CD4-positive, alpha-beta T cell treated with Interferon alpha-2 for 1 hour (primary cell): Measurements from ENCODE around the gene LDLRAD4.

Source experiments
- DNase-seq, 2 donors: peaks; one replicate each; pipeline ENCODE4 v3.0.0-alpha.2; 2020 to 2022

Gene LDLRAD4

GRCh38 chr18:13376298-13376840 lies 157.8 kb downstream of the LDLRAD4 start:
- DNase-seq, result peak; percentile 18 to 61

GRCh38 chr18:13376841-13377351 lies 158.3 kb downstream of the LDLRAD4 start:
- peak; percentile 65 to 69 for DNase-seq

- DNase-seq, result peak; percentile 34 to 57
Measured at GRCh38 chr18:13377496-13377895, 158.9 kb downstream of the LDLRAD4 start.

GRCh38 chr18:13378150-13378549 lies 159.6 kb downstream of the LDLRAD4 start:
- peak in 1 of 2 donors; percentile 54 for DNase-seq

- no peak for DNase-seq
Measured at GRCh38 chr18:13379062-13379865, 160.7 kb downstream of the LDLRAD4 start.

- DNase-seq, result no peak
Measured at GRCh38 chr18:13379930-13380690, 161.6 kb downstream of the LDLRAD4 start.

- DNase-seq, result no peak
Measured at GRCh38 chr18:13380691-13381070, 162.1 kb downstream of the LDLRAD4 start.

- no peak for DNase-seq
Measured at GRCh38 chr18:13381331-13381730, 162.8 kb downstream of the LDLRAD4 start.

- DNase-seq, result peak; percentile 75 to 79
Measured at GRCh38 chr18:13381944-13382365, 163.4 kb downstream of the LDLRAD4 start.

- DNase-seq, result peak; percentile 73 to 84
Measured at GRCh38 chr18:13382366-13382953, 163.9 kb downstream of the LDLRAD4 start.

GRCh38 chr18:13382954-13383827 lies 164.6 kb downstream of the LDLRAD4 start:
- peak in 1 of 2 donors; percentile 44 for DNase-seq

- DNase-seq, result no peak
Measured at GRCh38 chr18:13386891-13387801, 168.6 kb downstream of the LDLRAD4 start.

GRCh38 chr18:13387855-13388548 lies 169.4 kb downstream of the LDLRAD4 start:
- no peak for DNase-seq

- no peak for DNase-seq
Measured at GRCh38 chr18:13388586-13389490, 170.3 kb downstream of the LDLRAD4 start.

GRCh38 chr18:13389491-13390131 lies 171.1 kb downstream of the LDLRAD4 start:
- no peak for DNase-seq

- DNase-seq, result no peak
Measured at GRCh38 chr18:13390196-13390595, 171.6 kb downstream of the LDLRAD4 start.

GRCh38 chr18:13390711-13391110 lies 172.2 kb downstream of the LDLRAD4 start:
- DNase-seq, result no peak

GRCh38 chr18:13392029-13392750 lies 173.6 kb downstream of the LDLRAD4 start:
- no peak for DNase-seq
